ENCODE measurements around the gene SLIT3.

SLIT3 gene

DNA sequence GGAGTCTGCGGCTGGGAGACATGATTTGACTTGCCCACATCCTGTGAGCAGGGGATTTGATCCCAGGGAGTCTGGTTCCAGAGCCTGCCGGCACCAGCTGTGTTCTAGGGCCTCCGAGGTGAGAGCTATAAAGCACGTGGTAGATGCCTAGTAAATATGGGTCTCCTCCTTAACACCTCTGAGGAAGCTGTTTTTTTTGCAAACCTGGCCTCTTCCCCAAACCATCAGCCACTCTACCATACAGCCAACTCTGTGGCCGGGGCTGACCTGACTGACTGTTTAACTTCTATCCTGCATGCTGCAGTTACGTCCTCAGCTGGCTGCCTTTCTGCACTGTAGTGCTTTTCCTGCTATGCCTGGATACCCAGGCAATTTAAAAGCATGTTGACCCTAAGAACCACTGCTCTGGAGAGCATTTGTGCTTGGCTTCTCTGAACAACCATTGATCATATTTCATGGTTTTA lies 220.5 kb downstream of the SLIT3 start:
- no peak for DNase-seq (ENCODE audit: low spot score)

- no peak for DNase-seq (ENCODE audit: low spot score)
Observed at GRCh38 chr5:169079697-169080096, 221.2 kb downstream of the SLIT3 start.

DNA sequence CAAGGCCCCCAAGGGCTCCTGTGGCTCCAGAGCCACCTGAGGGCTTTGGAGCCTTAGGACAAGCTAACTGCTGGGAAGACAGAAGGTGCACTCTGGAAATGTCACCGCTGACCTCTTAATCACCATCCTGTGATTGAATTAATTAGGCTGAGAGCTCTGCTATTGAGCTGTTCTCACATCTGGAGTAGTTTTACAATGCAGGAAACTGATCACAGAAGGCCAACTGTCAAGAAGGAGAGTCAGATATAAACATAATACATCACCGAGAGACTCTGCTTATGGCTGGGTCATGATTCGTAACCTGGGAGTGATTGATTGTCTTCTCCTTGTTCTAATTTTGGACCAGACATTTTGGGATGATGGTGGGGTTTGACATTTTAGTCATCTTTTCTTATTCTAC lies 226.1 kb downstream of the SLIT3 start:
- no peak for DNase-seq (ENCODE audit: low spot score)

DNA sequence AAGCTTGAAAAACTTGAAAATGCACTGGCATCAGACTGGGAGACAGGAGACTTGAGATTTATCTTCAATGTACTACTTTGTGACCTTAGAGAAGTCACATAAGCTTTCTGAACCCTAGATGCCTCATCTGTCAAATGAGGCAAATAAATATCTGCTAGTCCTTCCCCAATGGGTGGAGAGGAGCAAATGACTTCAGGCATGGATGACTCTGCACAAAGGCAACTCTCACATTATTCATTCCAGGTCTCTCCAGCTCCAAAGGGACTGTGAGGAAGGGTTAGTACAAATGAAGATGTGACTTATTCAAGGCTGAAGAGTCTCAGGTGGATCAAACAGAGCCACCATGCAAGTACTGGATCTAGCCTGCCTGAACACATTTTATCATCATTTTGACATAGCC lies 228.7 kb downstream of the SLIT3 start:
- DNase-seq (ENCODE audit: low spot score) = no peak

- DNase-seq (ENCODE audit: low spot score) = no peak
Observed at GRCh38 chr5:169070413-169070812, 230.5 kb downstream of the SLIT3 start.

GRCh38 chr5:169067751-169068173 lies 233.2 kb downstream of the SLIT3 start:
- DNase-seq (ENCODE audit: low spot score) = no peak

DNA sequence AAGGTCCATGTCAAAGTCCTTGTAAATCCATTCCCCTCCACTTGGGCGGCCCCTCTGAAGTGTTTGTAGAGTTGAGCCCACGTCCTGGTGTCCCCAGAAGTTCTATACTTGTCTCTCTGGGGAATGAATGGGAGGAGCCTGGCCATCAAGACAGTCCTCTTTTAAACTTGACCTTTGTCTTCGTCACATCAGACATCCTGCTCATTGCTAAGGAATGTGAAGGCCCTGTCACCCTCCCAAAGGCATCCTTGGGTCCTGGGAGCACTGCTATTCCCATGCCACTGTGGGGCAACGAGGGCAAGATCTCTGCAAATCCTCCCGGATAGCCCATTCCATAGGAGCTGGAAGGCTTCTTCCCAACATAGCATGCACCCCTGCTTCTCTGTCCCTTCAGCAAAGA lies 235.5 kb downstream of the SLIT3 start:
- DNase-seq (ENCODE audit: low spot score) = no peak

DNA sequence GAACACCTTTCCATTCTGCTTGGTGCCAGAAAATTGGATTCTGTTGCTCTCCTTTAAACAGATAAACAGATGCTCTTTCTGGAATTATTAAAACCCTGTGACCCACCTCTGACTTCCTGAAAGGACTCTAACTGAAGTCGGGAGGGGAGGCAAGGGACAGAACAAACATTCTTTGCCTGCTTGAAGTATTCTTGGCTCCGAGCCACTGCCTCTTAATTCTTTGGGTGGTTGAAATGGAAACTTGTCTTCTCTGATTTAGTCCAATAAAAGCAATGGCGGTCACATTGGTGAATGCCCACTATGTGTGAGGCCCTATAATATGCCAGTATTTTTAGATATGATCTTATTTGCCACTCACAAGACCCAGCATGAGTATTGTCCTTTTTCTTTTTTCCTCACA lies 236.8 kb downstream of the SLIT3 start:
- DNase-seq (ENCODE audit: low spot score) = peak; percentile 17

DNA sequence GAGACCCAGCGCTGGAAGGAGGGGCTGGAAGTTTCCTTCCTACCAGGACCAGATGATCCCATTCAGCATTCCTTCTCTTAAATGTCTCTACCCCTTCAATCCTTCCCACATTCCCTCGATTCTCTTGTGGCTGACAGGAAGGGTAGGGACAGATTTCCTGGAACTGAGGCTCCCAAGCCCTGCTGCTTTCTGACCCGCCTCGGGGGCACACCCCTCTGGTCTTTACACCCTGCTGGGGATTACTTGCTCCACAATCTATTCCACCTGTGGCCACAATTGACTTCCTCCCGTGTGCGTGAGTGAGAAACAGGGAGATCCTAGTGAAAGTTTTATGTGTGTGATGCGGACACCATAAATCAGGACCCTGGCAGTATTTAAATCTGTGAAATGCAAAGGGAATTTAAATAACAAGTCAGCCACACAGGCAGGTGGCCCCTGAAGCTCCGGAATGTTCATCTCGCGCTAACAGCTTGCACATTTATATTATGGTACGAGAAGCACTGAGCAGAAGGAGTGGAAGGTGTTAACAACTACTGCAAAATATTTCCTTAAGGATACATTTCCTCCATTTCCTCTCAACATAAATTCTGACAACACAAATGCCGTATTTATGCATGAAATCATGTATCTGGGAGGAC lies 237.5 kb downstream of the SLIT3 start:
- no peak for DNase-seq (ENCODE audit: low spot score)

GRCh38 chr5:169062690-169063089 lies 238.2 kb downstream of the SLIT3 start:
- no peak for DNase-seq (ENCODE audit: low spot score)

DNA sequence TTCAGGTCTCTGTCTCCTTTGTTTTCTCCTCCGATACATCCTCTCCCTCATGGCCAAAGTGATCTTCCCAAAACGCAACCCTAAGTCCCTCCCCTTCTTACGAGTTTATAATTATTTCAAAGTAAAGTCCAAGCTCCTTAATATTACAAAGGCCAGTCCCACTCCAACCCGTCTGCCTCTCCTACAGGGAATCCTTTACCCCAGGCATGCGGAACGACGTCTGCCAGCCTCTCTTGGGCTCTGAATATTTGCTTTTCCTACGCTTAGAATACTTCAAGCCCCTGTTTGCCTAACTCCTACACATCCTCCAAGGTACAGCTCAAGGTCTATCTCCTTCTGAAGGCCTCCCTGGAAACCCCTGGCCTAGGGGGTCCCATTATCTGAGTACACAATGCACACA lies 246.4 kb downstream of the SLIT3 start:
- no peak for DNase-seq (ENCODE audit: low spot score)

- peak; percentile 29 for DNase-seq (ENCODE audit: low spot score)
Observed at GRCh38 chr5:169052207-169052606, 248.7 kb downstream of the SLIT3 start.

- DNase-seq (ENCODE audit: low spot score) = no peak
Observed at GRCh38 chr5:169051351-169051750, 249.6 kb downstream of the SLIT3 start.

- no peak for DNase-seq (ENCODE audit: low spot score)
Observed at GRCh38 chr5:169050636-169051035, 250.3 kb downstream of the SLIT3 start.

DNA sequence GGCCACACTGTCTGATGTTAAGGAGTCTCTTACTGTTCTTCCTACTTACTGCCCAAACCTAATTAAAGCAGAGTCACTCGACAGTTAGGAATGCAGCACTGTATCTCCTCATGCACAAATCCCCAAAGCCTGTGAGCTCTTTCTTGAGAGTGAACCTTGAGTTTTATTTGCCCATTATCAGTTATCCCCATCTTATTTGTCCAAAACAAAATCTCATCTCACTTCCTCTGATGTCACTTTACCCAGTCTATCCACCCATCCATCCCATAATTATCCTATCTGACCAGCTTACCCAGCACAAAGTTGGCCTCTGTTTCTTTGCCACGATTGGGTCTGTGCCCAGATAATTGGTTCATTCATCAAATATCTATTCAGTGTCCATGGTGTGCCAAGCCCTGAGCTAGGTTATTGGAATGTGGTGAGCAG lies 250.8 kb downstream of the SLIT3 start:
- DNase-seq (ENCODE audit: low spot score) = peak; percentile 52

DNA sequence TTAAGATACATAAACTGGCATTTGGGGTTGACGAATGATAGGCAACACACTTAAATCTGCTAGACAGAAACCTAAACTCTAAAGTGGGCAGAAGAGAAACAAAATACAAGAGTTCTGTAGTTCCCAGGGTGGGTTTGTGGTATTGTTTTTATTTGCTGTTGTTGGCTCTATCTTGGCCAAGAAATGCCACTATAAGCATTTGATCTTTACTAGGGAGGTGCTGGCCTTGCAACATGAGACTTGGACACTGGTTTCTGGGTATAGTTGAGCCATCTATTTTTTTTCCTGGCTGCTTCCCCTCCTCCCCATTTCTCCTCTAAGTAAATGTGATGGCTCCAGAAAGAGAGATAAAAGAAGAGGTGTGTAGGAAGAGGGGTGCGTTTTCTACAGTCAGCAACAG lies 251.2 kb downstream of the SLIT3 start:
- no peak for DNase-seq (ENCODE audit: low spot score)

DNA sequence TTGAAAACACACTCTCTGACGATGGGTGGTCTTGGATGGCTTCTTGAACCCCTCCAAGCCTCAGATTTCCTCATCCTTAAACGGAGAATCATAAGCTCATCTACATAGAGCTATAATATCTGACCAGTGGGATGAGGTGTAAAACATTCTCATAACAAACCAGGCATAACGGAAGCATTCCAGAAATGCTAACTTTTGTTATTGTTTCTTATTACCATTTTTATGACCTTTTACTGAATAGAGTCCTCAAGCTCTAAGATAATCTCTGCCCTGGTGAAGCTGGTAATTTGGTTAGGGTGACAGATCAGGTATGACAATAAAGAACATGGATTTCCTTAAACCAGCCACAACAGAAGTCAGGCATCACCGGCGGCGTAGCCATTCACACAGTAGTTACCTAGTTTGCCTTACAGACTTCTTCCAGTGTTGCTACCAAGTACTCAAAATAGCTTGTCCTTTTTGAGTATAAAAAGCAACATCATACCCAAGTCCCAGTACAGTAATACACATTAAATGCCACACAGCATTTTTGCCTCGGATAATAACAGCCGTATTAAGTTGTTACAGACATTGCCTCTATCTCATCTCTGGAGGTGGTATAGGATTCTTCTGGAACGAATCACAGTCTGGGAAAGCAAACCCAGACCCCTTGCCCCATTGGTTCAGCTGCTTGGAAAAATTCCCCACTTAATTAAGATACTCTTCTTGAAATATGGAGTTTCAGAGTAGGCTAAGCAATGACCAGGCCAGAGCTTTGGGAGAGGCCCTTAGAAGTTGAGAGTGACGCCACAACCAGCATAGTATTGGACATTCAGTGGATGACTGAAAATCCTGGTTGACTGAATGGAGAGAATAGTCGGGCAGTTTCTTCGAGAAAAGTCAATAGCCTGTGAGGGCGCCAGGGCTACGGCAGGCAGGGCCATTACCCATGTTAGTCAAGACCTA lies 252.5 kb downstream of the SLIT3 start:
- DNase-seq (ENCODE audit: low spot score) = no peak

DNA sequence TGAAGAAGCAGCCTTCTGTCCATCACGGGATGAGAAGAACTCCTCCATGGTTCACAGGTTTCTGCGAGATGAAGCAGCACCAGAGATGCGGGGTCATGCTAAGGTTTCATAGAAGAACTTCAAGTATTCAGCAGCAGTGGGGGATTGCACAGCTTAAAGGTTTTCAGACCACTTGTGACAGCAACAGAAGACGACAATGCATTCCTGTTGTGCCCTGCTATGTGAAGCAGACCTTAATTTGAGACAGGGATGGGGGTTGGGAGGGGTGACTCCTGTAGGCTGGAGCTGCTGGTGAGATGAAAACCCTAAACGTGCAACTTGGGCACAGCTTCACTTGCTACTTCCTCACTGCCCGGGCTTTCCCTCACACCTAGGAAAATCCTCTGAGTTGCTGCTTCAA lies 256.0 kb downstream of the SLIT3 start:
- no peak for DNase-seq (ENCODE audit: low spot score)

DNA sequence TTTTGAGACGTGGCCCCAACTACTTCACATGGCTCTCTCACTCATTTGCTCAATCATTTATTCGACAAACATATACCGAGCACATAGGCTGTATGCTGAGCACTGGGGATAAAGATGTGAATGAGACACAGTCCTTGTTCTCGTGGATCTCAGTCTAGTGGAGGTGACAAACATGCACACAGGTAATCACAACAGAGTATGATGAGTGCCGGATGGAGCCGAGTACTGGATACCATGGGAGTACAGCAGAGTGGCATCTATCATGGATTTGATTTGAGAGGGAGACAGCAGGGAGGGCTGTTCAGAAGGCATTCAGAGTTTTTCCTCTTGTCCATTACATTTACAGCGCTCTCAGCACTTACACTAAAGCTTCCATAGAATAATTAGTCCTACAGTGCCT lies 259.8 kb downstream of the SLIT3 start:
- no peak for DNase-seq (ENCODE audit: low spot score)

DNA sequence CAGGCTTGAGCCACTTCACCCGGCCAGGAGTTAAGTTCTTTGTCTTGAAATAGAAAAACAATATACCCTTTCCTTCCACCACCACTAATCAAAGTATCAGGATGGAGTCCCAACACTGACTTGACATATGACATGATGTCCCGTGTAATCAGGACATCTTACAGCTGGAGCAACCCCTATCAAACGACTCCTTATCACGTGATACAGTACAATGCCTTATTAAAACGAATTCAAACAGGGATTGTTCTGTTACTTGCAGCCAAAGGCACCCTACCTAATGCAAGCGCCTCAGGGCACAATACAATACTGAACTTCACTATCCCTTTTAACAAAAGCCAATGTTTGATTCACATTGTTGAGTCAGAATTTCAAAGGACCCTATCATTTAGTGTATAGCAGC lies 261.3 kb downstream of the SLIT3 start:
- DNase-seq (ENCODE audit: low spot score) = no peak

- DNase-seq (ENCODE audit: low spot score) = no peak
Observed at GRCh38 chr5:169037466-169037865, 263.5 kb downstream of the SLIT3 start.

DNA sequence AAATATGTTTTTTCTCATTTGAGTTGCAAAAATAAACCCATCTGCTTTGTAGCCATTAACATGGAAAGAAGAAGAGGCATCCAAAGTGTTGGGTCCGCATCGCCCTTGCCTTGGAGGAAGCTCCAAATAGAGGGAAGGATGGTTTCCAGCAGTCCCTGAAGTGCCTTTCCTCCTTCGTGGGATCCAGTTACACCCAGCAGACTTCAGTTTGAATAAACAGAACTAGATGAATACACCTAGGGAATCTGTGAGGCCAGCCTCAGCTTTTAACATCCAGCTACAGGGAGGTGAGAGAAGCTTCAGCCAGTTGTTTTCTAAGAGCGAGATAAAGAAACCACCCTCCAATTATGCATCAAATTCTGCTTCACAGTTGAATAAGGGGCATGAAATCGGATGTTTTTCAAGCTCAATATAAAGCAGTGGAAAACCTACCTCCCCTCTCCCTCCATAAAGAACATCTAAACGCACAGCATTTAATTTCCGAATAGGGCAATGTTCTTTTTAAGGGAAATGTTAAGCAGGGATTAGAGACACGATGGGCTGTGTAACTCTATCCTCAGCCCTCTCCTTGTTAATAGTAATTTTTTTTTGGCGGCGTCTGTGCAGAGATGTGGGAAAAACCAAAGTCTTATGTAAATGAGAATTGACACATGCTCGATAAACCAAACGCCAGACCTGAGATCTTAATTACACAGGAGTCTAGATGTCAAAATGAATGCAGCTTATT lies 264.7 kb downstream of the SLIT3 start:
- DNase-seq (ENCODE audit: low spot score) = no peak
